HepG2 (cell line): ENCODE data around the gene CAMK1D. TPM values are rescaled to one million over a fixed set of nuclear protein-coding genes. Genes with fewer than 3 reads are reported as not detected.

Experiments
- ATAC-seq: fragments of 200-7000 bp; cut with Tn5 transposase; 3 replicates; pipeline ENCODE4 v1.9.1; 2020; ENCODE audit warnings: mild to moderate bottlenecking, moderate library complexity
- BruUV-seq: library from RNA; stranded (reverse); fragments of 400-500 nt; replicated peaks from 2 replicates; lab custom pipeline; 2021; lab: Mats Ljungman, UMichigan
- CTCF ChIA-PET: fragments of 300-600 bp; formaldehyde crosslinking; extraction: SDS; loops from one replicate; lab custom pipeline; 2021; ENCODE audit warnings: low total read pairs, inconsistent platforms, low intra/inter-chr PET ratio; lab: Yijun Ruan, JAX
- POLR2A ChIA-PET: fragments of 350-600 bp; sonication (Branson Sonifier 250); formaldehyde crosslinking; loops from one replicate; lab custom pipeline; 2020; ENCODE audit warnings: antibody characterized with exemption, inconsistent platforms; lab: Yijun Ruan, JAX
- DNase-seq: peaks from one replicate; pipeline ENCODE4 v3.0.0-alpha.2; 2015; ENCODE audit warnings: low spot score
- FAIRE-seq: peaks from 3 replicates; lab custom pipeline; 2011; peaks lifted over from hg19 to GRCh38; lab: Jason Lieb, UNC
- H2AFZ ChIP-seq: one replicate; pipeline ENCODE4 v1.6.1; 2011; ENCODE audit warnings: low read length, inconsistent platforms
- H3K27ac ChIP-seq: fragments of 300-600 bp; 3 replicates; pipeline ENCODE4 v1.8.0; 2011; ENCODE audit warnings: mixed run types, mild to moderate bottlenecking, mixed read lengths, low read length, inconsistent platforms; ENCODE audit not compliant: insufficient read depth; ENCODE audit errors: extremely low read length
- H3K27me3 ChIP-seq, 2 experiments: fragments of 200-600 bp in 1 of 2; 2 replicates in 1 of 2; 3 replicates in 1 of 2; pipeline versions ENCODE4 v1.6.0 to v1.8.0; 2011; ENCODE audit warnings: low read length in 2 of 2, mild to moderate bottlenecking in 2 of 2, moderate library complexity in 2 of 2, inconsistent platforms in 1 of 2; ENCODE audit not compliant: insufficient read depth in 2 of 2, control insufficient read depth in 1 of 2
- H3K36me3 ChIP-seq, 2 experiments: fragments of 200-600 bp in 1 of 2; replicated peaks in 1 of 2; 2 replicates in 1 of 2; 3 replicates in 1 of 2; pipeline versions ENCODE4 v1.5.1 to v1.8.0; 2011; ENCODE audit warnings: low read length in 2 of 2, inconsistent platforms in 1 of 2; ENCODE audit not compliant: insufficient read depth in 2 of 2, control insufficient read depth in 1 of 2
- H3K4me1 ChIP-seq: 2 replicates; pipeline ENCODE4 v1.5.1; 2012; ENCODE audit warnings: low read length, inconsistent platforms; ENCODE audit not compliant: insufficient read depth
- H3K4me2 ChIP-seq: 2 replicates; pipeline ENCODE4 v1.6.0; 2011; ENCODE audit warnings: low read depth, low read length, inconsistent platforms
- H3K4me3 ChIP-seq, 3 experiments: fragments of 200-600 bp in 1 of 3; sonication (generic), shearing (Covaris generic) in 1 of 3; replicated peaks in 1 of 3; 2 replicates each; pipeline ENCODE4 v1.5.1; 2011 to 2016; ENCODE audit warnings: low read length in 3 of 3, inconsistent platforms in 2 of 3, low read depth in 2 of 3, mild to moderate bottlenecking in 2 of 3, control low read depth in 1 of 3, mixed read lengths in 1 of 3; ENCODE audit not compliant: insufficient read depth in 1 of 3
- H3K79me2 ChIP-seq: one replicate; pipeline ENCODE4 v1.6.1; 2011; ENCODE audit warnings: low read length, inconsistent platforms; ENCODE audit not compliant: insufficient read depth
- H3K9ac ChIP-seq: 2 replicates; pipeline ENCODE4 v1.6.0; 2011; ENCODE audit warnings: mild to moderate bottlenecking, low read depth, low read length, inconsistent platforms; ENCODE audit not compliant: insufficient read depth
- H3K9me3 ChIP-seq: 2 replicates; pipeline ENCODE4 v1.5.1; 2012; ENCODE audit warnings: mild to moderate bottlenecking, low read length
- H4K20me1 ChIP-seq: 2 replicates; pipeline ENCODE4 v1.6.0; 2011; ENCODE audit warnings: inconsistent platforms, mild to moderate bottlenecking, low read length, moderate library complexity; ENCODE audit not compliant: insufficient read depth
- TGIF2 ChIP-seq: IDR thresholded peaks from 2 replicates; pipeline ENCODE4 v1.6.1; 2016; ENCODE audit warnings: control low read depth, missing compliant biosample characterization
- WGBS: methylation state at CpG from one replicate; pipeline ENCODE4 v1.1.6; 2017; ENCODE audit warnings: low lambda C conversion rate; 5-methylcytosine and 5-hydroxymethylcytosine counted together
- in situ Hi-C: cut with HindIII; loops from 2 replicates; pipeline ENCODE4 v1.10.0; 2017; ENCODE audit warnings: low pct_unique_long_range_greater_than_20kb; ENCODE audit not compliant: extremely low pct_ligation_motif_present
- intact Hi-C: fragments of 100-400 bp; cut with micrococcal nuclease; formaldehyde crosslinking; loops from one replicate; pipeline ENCODE4 v1.10.0; 2022; ENCODE audit not compliant: unreplicated experiment
- polyA plus RNA-seq, 8 experiments: library from polyadenylated mRNA; depleted of rRNA in 3 of 8; stranded (reverse) in 7 of 8; unstranded in 1 of 8; fragments of >200 nt; fragmentation: Illumina TruSeq in 4 of 8; extraction: Trizol in 4 of 8; gene quantifications; 2 replicates each; pipeline versions ENCODE4 v1.2.1 to v1.2.3, GENCODE V29; 2011 to 2016; ENCODE audit warnings: low read depth in 4 of 8, missing spikeins in 1 of 8, mixed read lengths in 1 of 8; ENCODE audit not compliant: insufficient read depth in 1 of 8
- total RNA-seq, 5 experiments: library from RNA; depleted of rRNA; stranded (reverse); fragments of >200 nt; fragmentation: Illumina TruSeq; extraction: Trizol; gene quantifications; 2 replicates each; pipeline ENCODE4 v1.2.3, GENCODE V29; 2016; ENCODE audit warnings: low read depth in 1 of 5
- TF ChIP-seq, protein P1 (sequence below): sonication (generic); formaldehyde crosslinking; IDR thresholded peaks from 2 replicates; pipeline ENCODE4 v1.5.0; 2020; ENCODE audit warnings: mild to moderate bottlenecking, missing genetic modification reagents
- TF ChIP-seq, protein P2 (sequence below): sonication (generic); formaldehyde crosslinking; IDR thresholded peaks from 2 replicates; pipeline ENCODE4 v1.5.1; 2020; ENCODE audit warnings: missing genetic modification reagents, mild to moderate bottlenecking, borderline replicate concordance
- TF ChIP-seq, protein P3 (sequence below): IDR thresholded peaks from 2 replicates; pipeline ENCODE4 v1.6.1; 2012; ENCODE audit warnings: inconsistent platforms
- TF ChIP-seq, protein P4 (sequence below): sonication (generic); formaldehyde crosslinking; IDR thresholded peaks from 2 replicates; pipeline ENCODE4 v1.8.1; 2023; ENCODE audit warnings: missing genetic modification reagents, mild to moderate bottlenecking, borderline replicate concordance
- TF ChIP-seq, protein P5 (sequence below): sonication (generic); formaldehyde crosslinking; IDR thresholded peaks from one replicate; pipeline ENCODE4 v1.5.1; 2020; ENCODE audit warnings: mild to moderate bottlenecking, missing genetic modification reagents; ENCODE audit errors: not compliant biosample characterization

Gene CAMK1D
- total and polyA plus RNA-seq, 2 of the 13 experiments (the other 11 are each of a cell fraction or from before 2014, with no cell fraction given), result under 0.01 TPM; not detected in 1

DNA sequence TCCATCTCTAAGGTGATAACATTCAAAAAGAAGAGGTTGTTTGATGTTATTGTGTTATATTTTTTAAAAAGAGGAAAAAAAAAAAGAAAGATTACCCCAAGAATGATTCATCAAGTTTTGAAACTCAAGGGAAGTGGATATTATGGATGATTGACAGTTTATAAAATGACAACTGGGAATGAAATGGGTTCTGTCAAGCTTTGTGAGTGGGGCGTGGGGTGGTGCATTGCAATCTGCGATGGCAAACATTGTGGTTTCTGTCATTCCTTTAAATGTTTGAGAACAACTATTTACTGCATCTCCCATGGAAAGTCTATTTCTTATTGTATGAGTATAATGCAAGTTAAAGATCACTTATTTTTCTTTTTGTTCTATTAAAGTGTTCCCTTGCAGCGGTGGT is 355.1 kb downstream of the CAMK1D start (continued):
- TF ChIP-seq, protein P1, sequence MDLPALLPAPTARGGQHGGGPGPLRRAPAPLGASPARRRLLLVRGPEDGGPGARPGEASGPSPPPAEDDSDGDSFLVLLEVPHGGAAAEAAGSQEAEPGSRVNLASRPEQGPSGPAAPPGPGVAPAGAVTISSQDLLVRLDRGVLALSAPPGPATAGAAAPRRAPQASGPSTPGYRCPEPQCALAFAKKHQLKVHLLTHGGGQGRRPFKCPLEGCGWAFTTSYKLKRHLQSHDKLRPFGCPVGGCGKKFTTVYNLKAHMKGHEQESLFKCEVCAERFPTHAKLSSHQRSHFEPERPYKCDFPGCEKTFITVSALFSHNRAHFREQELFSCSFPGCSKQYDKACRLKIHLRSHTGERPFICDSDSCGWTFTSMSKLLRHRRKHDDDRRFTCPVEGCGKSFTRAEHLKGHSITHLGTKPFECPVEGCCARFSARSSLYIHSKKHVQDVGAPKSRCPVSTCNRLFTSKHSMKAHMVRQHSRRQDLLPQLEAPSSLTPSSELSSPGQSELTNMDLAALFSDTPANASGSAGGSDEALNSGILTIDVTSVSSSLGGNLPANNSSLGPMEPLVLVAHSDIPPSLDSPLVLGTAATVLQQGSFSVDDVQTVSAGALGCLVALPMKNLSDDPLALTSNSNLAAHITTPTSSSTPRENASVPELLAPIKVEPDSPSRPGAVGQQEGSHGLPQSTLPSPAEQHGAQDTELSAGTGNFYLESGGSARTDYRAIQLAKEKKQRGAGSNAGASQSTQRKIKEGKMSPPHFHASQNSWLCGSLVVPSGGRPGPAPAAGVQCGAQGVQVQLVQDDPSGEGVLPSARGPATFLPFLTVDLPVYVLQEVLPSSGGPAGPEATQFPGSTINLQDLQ (CRISPR knock-in tag), result no peak
- TF ChIP-seq, protein P2, sequence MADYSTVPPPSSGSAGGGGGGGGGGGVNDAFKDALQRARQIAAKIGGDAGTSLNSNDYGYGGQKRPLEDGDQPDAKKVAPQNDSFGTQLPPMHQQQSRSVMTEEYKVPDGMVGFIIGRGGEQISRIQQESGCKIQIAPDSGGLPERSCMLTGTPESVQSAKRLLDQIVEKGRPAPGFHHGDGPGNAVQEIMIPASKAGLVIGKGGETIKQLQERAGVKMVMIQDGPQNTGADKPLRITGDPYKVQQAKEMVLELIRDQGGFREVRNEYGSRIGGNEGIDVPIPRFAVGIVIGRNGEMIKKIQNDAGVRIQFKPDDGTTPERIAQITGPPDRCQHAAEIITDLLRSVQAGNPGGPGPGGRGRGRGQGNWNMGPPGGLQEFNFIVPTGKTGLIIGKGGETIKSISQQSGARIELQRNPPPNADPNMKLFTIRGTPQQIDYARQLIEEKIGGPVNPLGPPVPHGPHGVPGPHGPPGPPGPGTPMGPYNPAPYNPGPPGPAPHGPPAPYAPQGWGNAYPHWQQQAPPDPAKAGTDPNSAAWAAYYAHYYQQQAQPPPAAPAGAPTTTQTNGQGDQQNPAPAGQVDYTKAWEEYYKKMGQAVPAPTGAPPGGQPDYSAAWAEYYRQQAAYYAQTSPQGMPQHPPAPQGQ (CRISPR knock-in tag), result no peak
- TF ChIP-seq TGIF2 (CRISPR knock-in tag), result no peak
- TF ChIP-seq, protein P3, sequence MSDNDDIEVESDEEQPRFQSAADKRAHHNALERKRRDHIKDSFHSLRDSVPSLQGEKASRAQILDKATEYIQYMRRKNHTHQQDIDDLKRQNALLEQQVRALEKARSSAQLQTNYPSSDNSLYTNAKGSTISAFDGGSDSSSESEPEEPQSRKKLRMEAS, result no peak
- TF ChIP-seq, protein P4, sequence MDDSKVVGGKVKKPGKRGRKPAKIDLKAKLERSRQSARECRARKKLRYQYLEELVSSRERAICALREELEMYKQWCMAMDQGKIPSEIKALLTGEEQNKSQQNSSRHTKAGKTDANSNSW (CRISPR knock-in tag), result no peak

DNA sequence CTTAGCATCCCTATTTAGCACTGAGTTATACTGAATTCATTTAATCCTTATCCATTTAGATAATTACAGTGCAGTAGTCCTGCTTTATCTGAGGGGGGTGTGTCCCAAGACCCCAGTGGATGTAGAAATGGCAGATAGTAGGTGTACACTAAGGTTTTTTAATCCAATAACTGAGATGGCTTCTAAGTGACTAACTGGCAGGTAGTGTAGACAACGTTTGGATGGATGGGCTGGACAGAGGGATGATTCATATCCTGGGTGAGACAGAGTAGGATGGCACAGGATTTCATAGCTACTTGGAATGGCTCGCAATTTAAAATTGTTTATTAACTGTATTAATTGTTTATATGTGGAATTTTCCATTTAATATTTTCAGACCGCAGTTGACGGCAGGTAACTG is 356.6 kb downstream of the CAMK1D start:
- no peak overlapping the region for H3K27ac ChIP-seq
- H3K36me3 ChIP-seq, result no peaks in the 10 kb centered on the region
- WGBS, result 41% methylated on average over 4 of the region's 4 CpGs
- no peaks in the 10 kb centered on the region for H4K20me1 ChIP-seq
- TF ChIP-seq, protein P5, sequence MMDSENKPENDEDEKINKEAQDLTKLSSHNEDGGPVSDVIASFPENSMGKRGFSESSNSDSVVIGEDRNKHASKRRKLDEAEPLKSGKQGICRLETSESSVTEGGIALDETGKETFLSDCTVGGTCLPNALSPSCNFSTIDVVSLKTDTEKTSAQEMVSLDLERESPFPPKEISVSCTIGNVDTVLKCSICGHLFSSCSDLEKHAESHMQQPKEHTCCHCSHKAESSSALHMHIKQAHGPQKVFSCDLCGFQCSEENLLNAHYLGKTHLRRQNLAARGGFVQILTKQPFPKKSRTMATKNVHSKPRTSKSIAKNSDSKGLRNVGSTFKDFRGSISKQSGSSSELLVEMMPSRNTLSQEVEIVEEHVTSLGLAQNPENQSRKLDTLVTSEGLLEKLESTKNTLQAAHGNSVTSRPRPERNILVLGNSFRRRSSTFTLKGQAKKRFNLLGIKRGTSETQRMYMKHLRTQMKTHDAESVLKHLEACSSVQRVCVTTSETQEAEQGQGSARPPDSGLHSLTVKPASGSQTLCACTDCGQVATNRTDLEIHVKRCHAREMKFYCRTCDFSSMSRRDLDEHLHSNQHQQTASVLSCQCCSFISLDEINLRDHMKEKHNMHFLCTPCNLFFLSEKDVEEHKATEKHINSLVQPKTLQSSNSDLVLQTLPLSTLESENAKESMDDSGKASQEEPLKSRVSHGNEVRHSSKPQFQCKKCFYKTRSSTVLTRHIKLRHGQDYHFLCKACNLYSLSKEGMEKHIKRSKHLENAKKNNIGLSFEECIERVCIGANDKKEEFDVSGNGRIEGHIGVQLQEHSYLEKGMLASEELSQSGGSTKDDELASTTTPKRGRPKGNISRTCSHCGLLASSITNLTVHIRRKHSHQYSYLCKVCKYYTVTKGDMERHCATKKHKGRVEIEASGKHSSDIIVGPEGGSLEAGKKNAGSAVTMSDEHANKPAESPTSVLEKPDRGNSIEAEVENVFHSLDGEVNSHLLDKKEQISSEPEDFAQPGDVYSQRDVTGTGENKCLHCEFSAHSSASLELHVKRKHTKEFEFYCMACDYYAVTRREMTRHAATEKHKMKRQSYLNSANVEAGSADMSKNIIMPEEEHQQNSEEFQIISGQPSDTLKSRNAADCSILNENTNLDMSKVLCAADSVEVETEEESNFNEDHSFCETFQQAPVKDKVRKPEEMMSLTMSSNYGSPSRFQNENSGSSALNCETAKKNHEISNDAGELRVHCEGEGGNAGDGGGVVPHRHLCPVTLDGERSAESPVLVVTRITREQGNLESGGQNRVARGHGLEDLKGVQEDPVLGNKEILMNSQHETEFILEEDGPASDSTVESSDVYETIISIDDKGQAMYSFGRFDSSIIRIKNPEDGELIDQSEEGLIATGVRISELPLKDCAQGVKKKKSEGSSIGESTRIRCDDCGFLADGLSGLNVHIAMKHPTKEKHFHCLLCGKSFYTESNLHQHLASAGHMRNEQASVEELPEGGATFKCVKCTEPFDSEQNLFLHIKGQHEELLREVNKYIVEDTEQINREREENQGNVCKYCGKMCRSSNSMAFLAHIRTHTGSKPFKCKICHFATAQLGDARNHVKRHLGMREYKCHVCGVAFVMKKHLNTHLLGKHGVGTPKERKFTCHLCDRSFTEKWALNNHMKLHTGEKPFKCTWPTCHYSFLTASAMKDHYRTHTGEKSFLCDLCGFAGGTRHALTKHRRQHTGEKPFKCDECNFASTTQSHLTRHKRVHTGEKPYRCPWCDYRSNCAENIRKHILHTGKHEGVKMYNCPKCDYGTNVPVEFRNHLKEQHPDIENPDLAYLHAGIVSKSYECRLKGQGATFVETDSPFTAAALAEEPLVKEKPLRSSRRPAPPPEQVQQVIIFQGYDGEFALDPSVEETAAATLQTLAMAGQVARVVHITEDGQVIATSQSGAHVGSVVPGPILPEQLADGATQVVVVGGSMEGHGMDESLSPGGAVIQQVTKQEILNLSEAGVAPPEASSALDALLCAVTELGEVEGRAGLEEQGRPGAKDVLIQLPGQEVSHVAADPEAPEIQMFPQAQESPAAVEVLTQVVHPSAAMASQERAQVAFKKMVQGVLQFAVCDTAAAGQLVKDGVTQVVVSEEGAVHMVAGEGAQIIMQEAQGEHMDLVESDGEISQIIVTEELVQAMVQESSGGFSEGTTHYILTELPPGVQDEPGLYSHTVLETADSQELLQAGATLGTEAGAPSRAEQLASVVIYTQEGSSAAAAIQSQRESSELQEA (CRISPR knock-in tag), result no peak
- TF ChIP-seq, all 625 proteins: peak for 0
- Histone ChIP-seq H3K27me3 (peaks cover 0 to 3% of the 10 kb centered on the region in 2 experiments; a peak in 3 of 5 replicates), H3K9ac (no peak overlapping the region), H3K4me3 (no peak overlapping the region), H2AFZ (no peak overlapping the region), H3K4me2 (no peak overlapping the region), H3K9me3 (no peaks in the 10 kb centered on the region), H3K79me2 (no peaks in the 10 kb centered on the region), H3K4me1 (peaks cover 1% of the 10 kb centered on the region; the same call in 1 of the 2 replicates)
- BruUV-seq, result no TSS peak
- POLR2A ChIA-PET, result no interaction called here
- in situ Hi-C loops (no loop called here), intact Hi-C loops (loop anchor here (2.0 kb wide), 1 partner anchor 369 kb away; no protein-coding TSS in a partner anchor)
- DNase-seq (no peak), ATAC-seq (no peak), FAIRE-seq (no peak)
- CTCF ChIA-PET, result no interaction called here
